Liver (tissue), 9 donors: ENCODE measurements around the gene KCNJ10. TPM values are rescaled to one million over a fixed set of nuclear protein-coding genes. Genes with fewer than 3 reads are reported as not detected.

Experiments used
- DNase-seq: peaks from one replicate; pipeline ENCODE4 v3.0.0-alpha.2; 2017; ENCODE audit warnings: low spot score
- H3K27ac ChIP-seq, 2 donors: one replicate each; pipeline ENCODE4 v1.7.0; 2013; ENCODE audit warnings: inconsistent platforms in 2 of 2, low read length in 2 of 2, control low read depth in 1 of 2, low read depth in 1 of 2, mild to moderate bottlenecking in 1 of 2
- H3K27me3 ChIP-seq, 4 donors: one replicate each; pipeline versions ENCODE4 v1.6.1 to v1.7.0; 2013; ENCODE audit warnings: low read length in 3 of 4, inconsistent platforms in 1 of 4, mild to moderate bottlenecking in 1 of 4, moderate library complexity in 1 of 4; ENCODE audit not compliant: control insufficient read depth in 4 of 4, insufficient read depth in 4 of 4
- H3K36me3 ChIP-seq, 4 donors: one replicate each; pipeline versions ENCODE4 v1.6.1 to v1.7.0; 2013; ENCODE audit warnings: low read length in 3 of 4, mild to moderate bottlenecking in 3 of 4, low read depth in 1 of 4, moderate library complexity in 1 of 4; ENCODE audit not compliant: control insufficient read depth in 4 of 4, insufficient read depth in 3 of 4
- H3K4me1 ChIP-seq, 4 donors: one replicate each; pipeline versions ENCODE4 v1.6.1 to v1.7.0; 2013; ENCODE audit warnings: low read length in 3 of 4, mild to moderate bottlenecking in 3 of 4, moderate library complexity in 1 of 4; ENCODE audit not compliant: control insufficient read depth in 4 of 4, insufficient read depth in 4 of 4
- H3K4me3 ChIP-seq, 3 donors: one replicate each; pipeline versions ENCODE4 v1.6.1 to v1.7.0; 2013; ENCODE audit warnings: low read length in 3 of 3, control low read depth in 1 of 3, low read depth in 1 of 3, mild to moderate bottlenecking in 1 of 3
- H3K9ac ChIP-seq, 2 donors: one replicate each; pipeline ENCODE4 v1.7.0; 2013; ENCODE audit warnings: low read length in 2 of 2, mild to moderate bottlenecking in 2 of 2, moderate library complexity in 2 of 2, control low read depth in 1 of 2, low read depth in 1 of 2
- H3K9me3 ChIP-seq, 4 donors: one replicate each; pipeline versions ENCODE4 v1.6.1 to v1.7.0; 2013; ENCODE audit warnings: low read length in 3 of 4; ENCODE audit not compliant: control insufficient read depth in 4 of 4
- ATF3 ChIP-seq: IDR thresholded peaks from 2 replicates; pipeline ENCODE4 v1.6.1; 2016; ENCODE audit warnings: antibody characterized with exemption
- CTCF ChIP-seq: fragments of 150-350 bp; IDR thresholded peaks from 2 replicates; pipeline ENCODE4 v1.5.1; 2017; ENCODE audit warnings: improper control_type of control experiment, low read depth, low read length; ENCODE audit not compliant: missing input control
- EGR1 ChIP-seq, 2 donors: IDR thresholded peaks; 2 replicates each; pipeline ENCODE4 v1.6.1; 2016 to 2018; ENCODE audit warnings: antibody characterized with exemption in 2 of 2, low read depth in 2 of 2
- FOXA1 ChIP-seq: IDR thresholded peaks from 2 replicates; pipeline ENCODE4 v1.6.1; 2016; ENCODE audit warnings: antibody characterized with exemption
- FOXA2 ChIP-seq: IDR thresholded peaks from 2 replicates; pipeline ENCODE4 v1.6.1; 2016; ENCODE audit warnings: antibody characterized with exemption
- GABPA ChIP-seq, 2 donors: IDR thresholded peaks in 1 of 2; conservative IDR thresholded peaks in 1 of 2; 2 replicates each; pipeline ENCODE4 v1.6.1; 2016; ENCODE audit warnings: antibody characterized with exemption in 2 of 2, mild to moderate bottlenecking in 1 of 2, moderate library complexity in 1 of 2
- HNF4A ChIP-seq, 2 donors: conservative IDR thresholded peaks; 2 replicates each; pipeline ENCODE4 v1.6.1; 2016; ENCODE audit warnings: antibody characterized with exemption in 2 of 2, mild to moderate bottlenecking in 2 of 2
- HNF4G ChIP-seq: IDR thresholded peaks from 2 replicates; pipeline ENCODE4 v1.6.1; 2016; ENCODE audit warnings: antibody characterized with exemption
- JUND ChIP-seq, 2 donors: IDR thresholded peaks; 2 replicates each; pipeline ENCODE4 v1.6.1; 2016; ENCODE audit warnings: antibody characterized with exemption in 2 of 2
- MAX ChIP-seq: IDR thresholded peaks from 2 replicates; pipeline ENCODE4 v1.6.1; 2016; ENCODE audit warnings: antibody characterized with exemption
- NR2F2 ChIP-seq: IDR thresholded peaks from 2 replicates; pipeline ENCODE4 v1.6.1; 2016; ENCODE audit warnings: antibody characterized with exemption
- REST ChIP-seq: IDR thresholded peaks from 2 replicates; pipeline ENCODE4 v1.6.1; 2016; ENCODE audit warnings: antibody characterized with exemption, mild to moderate bottlenecking
- RXRA ChIP-seq, 2 donors: IDR thresholded peaks; 2 replicates each; pipeline ENCODE4 v1.6.1; 2017 to 2018; ENCODE audit warnings: antibody characterized with exemption in 2 of 2, mild to moderate bottlenecking in 1 of 2
- SP1 ChIP-seq: IDR thresholded peaks from 2 replicates; pipeline ENCODE4 v1.6.1; 2018; ENCODE audit warnings: antibody characterized with exemption, mild to moderate bottlenecking
- YY1 ChIP-seq: IDR thresholded peaks from 2 replicates; pipeline ENCODE4 v1.6.1; 2016; ENCODE audit warnings: antibody characterized with exemption, mild to moderate bottlenecking
- WGBS: extraction: QIAGEN DNeasy Blood & Tissue Kit; methylation state at CpG from one replicate; pipeline ENCODE4 v1.1.7; 2013; 5-methylcytosine and 5-hydroxymethylcytosine counted together
- polyA plus RNA-seq, 2 donors: library from polyadenylated mRNA; stranded (reverse) in 1 of 2; unstranded in 1 of 2; fragments of 200-250 nt in 1 of 2; fragments of >200 nt in 1 of 2; fragmentation: Nextera tagmentation in 1 of 2; extraction: Ambion mirVana in 1 of 2; gene quantifications; one replicate each; pipeline versions ENCODE4 v1.2.1 to v1.2.3, GENCODE V29; 2013 to 2015
- total RNA-seq, 2 donors: library from RNA; depleted of rRNA; stranded (reverse); fragments of >200 nt; gene quantifications; one replicate each; pipeline ENCODE4 v1.2.3, GENCODE V29; 2014
- donor health status: healthy.
- donor health status: healthy.
- donor health status: healthy.
- donor health status: healthy.
- donor health status: healthy.

Gene KCNJ10
- total and polyA plus RNA-seq, 4 donors = 0.48 to 1.6 (median 0.52) TPM

GRCh38 chr1:160094291-160094625, 24.3 kb upstream of the KCNJ10 start:
- H3K27ac ChIP-seq = peak overlapping the region; percentile 47 to 87
- WGBS = 32% methylated on average over 4 of the region's 4 CpGs
- H3K4me1 ChIP-seq = peaks cover 32 to 62% (median 54%) of the 10 kb centered on the region in 4 donors

GRCh38 chr1:160093624-160094290, 23.8 kb upstream of the KCNJ10 start:
- Histone ChIP-seq H3K9ac (no peak overlapping the region), H3K27ac (peak overlapping the region; percentile 47 to 87)
- 58% methylated on average over 21 of the region's 21 CpGs for WGBS
- TF ChIP-seq HNF4A (conservative IDR thresholded peaks at IDR 0.05) (peak; percentile 90), EGR1 (IDR thresholded peaks at IDR 0.05; ENCODE audit: low read depth in 2 of 2) (no peak), MAX (no peak), FOXA2 (peak; percentile 39), NR2F2 (no peak), GABPA (IDR thresholded peaks at IDR 0.05 in 1 of 2, conservative IDR thresholded peaks at IDR 0.05 in 1 of 2) (peak in 1 of 2 donors; percentile 64), CTCF (no peak), YY1 (no peak), RXRA (IDR thresholded peaks at IDR 0.05) (peak in 1 of 2 donors; percentile 59), HNF4G (peak; percentile 65)

More at GRCh38 chr1:160094291-160094625, 24.3 kb upstream of the KCNJ10 start:
- Histone ChIP-seq H3K27me3 (no peaks in the 10 kb centered on the region), H3K4me3 (no peak overlapping the region), H3K9me3 (no peaks in the 10 kb centered on the region), H3K36me3 (peaks cover 0 to 22% (median 11%) of the 10 kb centered on the region in 4 donors), H3K9ac (no peak overlapping the region)
- no peak for DNase-seq
- TF ChIP-seq REST = peak; percentile 56
- TF ChIP-seq EGR1 (IDR thresholded peaks at IDR 0.05; ENCODE audit: low read depth in 2 of 2) = no peak
- no peak for TF ChIP-seq CTCF
- TF ChIP-seq JUND (IDR thresholded peaks at IDR 0.05) = no peak
- no peak for TF ChIP-seq GABPA (IDR thresholded peaks at IDR 0.05 in 1 of 2, conservative IDR thresholded peaks at IDR 0.05 in 1 of 2)
- no peak for TF ChIP-seq YY1
- TF ChIP-seq HNF4A (conservative IDR thresholded peaks at IDR 0.05) = no peak
- TF ChIP-seq RXRA (IDR thresholded peaks at IDR 0.05) = peak in 1 of 2 donors; percentile 56
- TF ChIP-seq SP1 = peak; percentile 88
- no peak for TF ChIP-seq ATF3
- TF ChIP-seq FOXA1 = no peak
- no peak for TF ChIP-seq FOXA2

More at GRCh38 chr1:160093624-160094290, 23.8 kb upstream of the KCNJ10 start:
- H3K27me3 ChIP-seq = no peaks in the 10 kb centered on the region
- no peaks in the 10 kb centered on the region for H3K9me3 ChIP-seq
- H3K36me3 ChIP-seq = peaks cover 0 to 22% (median 13%) of the 10 kb centered on the region in 4 donors
- H3K4me1 ChIP-seq = peaks cover 32 to 59% (median 52%) of the 10 kb centered on the region in 4 donors
- H3K4me3 ChIP-seq = no peak overlapping the region
- no peak for DNase-seq
